NCI-H226 (cell line): ENCODE data around the gene PPP2R5B.

ENCODE experiments used
- DNase-seq: peaks from one replicate; pipeline ENCODE4 v3.0.0-alpha.2; 2015

Gene PPP2R5B

DNA sequence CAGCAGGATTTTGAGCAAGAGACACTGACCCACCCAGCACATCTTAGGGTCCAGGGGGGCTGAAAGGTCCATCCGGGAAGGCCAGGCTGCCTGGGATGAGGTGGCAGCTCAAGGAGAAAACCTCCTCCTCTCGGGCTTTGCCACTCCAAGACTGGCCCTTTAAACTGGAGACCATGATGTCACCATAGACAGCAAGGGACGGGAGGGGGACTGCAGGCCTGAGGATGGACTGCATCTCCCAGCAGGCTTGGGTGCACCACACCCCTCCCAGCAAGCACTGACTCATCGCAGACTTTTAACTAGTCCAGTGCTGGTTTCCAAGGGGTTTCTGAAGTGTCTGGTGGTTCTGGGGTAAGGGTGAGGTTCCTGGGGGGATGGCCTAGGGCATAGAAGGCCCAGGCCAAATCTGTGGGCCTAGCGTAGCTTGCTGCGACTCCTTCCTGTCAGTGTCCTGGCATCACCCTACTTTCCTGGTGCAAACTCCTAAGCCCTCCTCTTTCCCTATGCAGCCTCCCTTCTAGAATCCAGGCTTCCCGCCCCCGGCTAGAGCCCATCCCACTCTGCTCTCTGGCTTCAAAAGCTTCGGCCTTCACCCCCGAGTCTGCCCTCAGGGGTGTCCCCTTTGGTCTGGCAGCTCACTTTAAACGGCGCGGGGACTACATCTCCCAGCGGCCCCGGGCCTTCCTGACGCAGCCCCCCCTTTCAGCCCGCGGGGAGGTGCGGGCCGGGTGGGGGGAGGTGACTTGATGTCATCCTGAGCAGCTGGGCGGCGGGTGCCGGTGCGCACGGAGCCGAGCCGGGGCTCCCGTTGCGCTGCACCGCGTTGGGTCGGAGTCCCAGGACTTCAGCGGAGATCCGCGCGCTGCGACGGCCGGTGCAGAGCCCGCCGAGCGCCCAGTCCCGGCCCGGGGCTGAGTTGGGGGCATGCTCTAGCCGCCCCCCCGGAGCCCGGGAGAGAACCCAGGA lies at the start of gene PPP2R5B:
Gene PPP2R5B, plus strand, starts transcription at position 746 of the 966 bp plus-strand sequence. CDS start 1,046 bp downstream, outside the sequence.
- DNase-seq, result peak; percentile 89

DNA sequence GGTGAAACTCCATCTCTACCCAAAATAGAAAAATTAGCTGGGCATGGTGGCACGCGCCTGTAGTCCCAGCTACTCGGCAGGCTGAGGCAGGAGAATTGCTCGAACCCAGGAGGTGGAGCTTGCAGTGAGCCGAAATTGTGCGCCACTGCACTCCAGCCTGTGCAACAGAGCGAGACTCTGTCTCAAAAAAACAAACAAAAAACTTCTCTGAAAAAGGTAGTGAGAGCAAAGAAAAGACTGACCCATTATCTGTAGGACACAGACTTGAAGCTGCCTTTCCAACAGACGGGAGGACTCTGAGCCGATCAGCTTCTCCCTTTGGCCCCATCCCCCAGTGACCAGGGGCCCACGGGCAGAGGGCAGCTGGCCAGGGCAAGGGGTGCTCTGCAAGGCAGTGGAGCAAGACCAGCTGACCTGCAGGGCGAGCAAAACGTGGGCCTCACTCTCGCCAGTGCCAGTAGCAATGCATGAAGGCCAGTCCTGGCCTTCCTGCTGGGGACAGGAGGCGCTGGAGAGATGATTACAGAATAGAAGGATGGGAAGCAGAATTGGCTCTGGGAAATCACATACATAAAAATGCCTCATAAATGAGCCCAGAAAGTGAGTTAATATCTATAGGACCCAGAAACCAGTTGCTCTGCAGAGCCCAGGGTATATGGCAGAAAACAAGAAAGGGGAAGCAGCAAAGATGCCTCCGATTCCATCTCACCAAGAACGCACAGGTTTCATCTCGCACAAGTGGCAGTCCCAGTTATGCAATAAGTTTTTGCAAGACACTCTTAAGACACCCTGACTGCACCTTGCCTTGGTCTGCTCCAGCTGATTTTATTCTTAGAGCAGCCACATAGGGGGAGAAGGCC lies 48.9 kb upstream of the PPP2R5B start:
- no peak for DNase-seq

DNA sequence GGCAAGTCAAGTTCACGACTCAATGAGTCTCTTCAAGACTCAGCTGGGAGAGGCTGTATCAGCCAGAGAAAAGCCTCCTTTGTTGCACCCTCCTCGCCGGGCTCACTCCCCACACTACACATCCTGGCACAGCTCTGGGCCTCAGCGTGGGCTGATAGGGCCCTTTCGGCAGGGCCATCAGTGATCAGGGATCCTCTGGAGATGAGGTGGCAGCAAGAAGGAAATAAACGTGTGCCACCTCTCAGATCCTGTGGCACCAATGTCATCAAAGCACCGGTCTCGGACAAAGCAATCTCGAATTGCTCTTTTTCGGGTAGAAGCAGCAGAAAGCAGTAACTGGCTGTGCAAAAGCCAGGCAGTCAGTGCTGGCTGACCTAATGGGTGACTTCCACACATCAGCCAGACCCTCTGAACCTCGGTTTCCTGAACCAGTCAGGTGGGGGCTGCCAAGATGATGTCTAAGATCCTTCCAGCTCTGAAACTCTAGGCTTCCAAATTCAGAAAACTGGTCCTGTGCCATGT lies 48.2 kb upstream of the PPP2R5B start:
- DNase-seq, result no peak

DNA sequence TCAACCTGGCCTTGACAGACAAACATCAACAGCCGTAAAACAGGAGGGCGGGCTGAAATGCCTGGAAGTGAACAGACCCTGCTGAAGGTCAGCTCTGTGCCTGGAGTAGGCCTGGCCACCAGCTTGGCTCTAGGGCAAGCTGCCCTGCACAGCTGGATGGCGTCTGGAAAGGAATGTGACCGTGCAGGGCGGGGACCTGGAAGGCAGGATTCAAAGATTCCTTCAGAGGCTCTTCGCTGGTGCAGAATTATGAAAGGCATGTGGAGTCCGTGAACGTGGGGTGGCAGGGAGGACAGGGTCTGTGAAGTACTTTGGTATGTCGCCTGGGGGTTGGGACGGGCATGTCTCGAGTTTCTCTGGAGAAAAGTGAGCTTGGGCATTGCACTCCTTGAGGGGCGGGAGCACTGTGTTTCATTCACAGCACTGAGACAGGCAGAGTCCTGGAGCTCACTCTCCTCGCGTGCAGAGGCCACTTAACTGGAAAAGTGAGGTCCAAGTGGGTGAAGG lies 47.6 kb upstream of the PPP2R5B start:
- DNase-seq, result peak; percentile 25

DNA sequence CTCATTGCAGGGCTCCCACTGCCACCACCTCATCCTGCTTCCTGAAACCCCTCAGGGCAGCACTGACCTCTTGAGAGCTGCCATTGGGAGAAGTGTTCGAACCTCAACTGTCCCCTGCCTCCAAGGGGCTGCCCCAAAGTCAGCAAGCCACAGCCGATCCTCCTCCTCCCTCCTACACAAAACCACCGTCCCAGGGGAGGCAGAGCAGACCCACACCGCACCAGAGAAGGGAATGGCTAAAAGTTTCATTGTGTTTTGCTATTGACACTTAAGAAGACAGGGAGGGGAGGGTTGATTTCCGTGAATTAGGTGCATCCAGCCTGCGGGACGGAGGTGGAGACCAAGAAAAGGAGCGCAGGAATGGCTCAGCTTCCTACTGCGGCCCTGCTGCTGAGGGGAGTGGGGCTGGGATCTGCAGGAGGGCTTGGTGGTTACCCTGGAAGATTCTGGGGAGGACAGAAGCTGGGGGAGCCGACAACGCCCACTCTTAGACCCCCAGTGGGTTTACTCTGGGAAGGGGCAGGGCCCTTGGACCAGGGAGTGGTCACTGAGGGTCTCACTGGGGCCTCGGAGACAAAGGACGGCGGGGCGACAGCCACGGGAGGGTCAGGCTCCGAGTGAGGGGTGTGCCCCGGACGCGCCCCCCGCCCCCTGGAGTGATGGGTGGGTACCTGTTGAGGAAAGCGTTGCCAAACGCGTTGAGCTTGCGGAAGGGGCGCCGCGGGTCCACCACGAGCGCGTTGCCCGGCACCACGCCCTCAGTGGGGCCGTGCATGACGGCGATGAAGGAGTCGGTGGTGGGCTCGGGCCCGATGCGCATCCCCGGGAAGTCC lies 46.9 kb upstream of the PPP2R5B start:
- DNase-seq, result no peak

DNA sequence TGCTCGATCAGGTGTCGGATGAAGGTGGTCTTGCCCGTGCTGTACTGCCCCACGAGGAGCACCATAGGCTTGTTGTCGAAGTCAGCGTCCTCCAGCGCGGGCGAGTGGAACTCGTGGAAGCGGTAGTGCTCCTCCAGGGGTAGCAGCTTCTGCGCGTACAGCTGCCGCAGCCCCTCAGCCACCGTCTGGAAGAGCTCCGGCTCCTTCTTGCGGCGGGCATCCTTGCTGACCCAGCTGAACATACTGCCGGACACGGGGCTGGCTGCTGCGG lies 46.3 kb upstream of the PPP2R5B start:
- DNase-seq, result no peak

DNA sequence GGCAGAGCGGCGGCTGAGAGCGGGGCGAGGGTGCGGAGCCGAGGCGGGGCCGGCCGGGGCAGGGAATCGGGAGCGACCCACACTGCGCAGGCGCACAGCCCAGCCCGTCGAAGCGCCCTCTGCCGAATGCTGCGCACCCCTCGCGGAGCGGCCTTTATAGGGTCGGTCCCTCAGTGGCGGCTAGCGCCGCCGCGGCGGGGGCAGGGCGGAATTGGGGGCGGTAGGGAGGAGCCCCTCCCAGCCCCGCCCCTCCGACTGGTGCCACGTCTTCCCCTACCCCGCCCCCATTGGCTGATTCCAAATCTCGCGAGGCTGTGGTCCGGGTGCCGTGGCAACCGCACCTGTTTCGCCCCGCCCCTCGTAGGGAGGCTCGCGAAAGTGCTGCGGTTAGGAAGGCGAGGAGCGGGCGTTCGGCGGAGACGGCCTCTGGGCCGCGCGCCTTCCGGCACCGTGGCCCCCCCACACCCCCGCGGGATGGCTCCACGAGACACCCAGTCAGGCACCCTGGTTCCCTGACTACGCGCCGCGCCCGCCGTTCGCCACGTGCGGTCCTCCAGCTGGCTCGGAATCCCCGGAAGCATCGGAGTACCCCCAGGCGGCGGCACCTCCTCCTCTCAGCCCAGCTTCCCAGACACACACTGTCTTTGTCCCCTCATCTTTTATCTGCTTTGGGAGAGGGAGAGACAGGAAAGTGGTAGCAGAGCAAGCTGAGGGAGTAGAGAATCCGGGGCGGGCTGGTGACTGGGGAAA lies 45.8 kb upstream of the PPP2R5B start, which contains the start of gene EHD1:
Gene EHD1, minus strand, starts transcription at position 128 of the 750 bp plus-strand sequence. CDS start 157 bp downstream, outside the sequence.
- DNase-seq, result peak; percentile 92

DNA sequence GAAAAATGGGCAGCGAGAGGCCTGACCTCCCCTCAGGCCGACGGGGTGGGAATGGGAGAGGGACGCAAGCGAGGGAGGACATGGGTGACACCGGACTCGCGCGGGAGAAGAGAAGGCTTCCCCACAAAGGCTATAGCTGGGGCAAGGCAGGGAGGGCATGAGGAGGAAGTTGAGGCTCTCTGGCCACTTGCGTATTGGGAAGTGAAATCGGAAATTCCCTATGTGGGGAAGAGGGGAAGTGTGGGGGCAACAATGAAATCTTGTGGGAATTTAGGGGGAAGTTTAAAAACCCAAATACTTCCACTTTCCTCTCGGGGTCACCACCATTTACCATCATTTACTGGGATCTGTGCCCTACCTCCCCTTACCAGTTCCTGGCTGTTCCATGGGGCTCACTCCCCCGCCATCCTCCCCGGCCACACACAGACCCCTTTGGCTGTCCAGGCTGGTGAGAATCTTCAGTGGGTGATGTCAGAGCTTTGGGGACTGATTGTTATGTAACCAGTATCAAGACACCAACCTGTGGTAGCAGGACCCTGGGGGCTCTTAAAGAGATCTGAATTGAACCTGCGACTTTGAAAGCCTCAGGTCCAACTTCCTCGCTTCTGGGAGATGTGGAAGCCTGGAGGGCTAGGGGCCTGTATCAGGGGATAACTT lies 45.1 kb upstream of the PPP2R5B start:
- no peak for DNase-seq

DNA sequence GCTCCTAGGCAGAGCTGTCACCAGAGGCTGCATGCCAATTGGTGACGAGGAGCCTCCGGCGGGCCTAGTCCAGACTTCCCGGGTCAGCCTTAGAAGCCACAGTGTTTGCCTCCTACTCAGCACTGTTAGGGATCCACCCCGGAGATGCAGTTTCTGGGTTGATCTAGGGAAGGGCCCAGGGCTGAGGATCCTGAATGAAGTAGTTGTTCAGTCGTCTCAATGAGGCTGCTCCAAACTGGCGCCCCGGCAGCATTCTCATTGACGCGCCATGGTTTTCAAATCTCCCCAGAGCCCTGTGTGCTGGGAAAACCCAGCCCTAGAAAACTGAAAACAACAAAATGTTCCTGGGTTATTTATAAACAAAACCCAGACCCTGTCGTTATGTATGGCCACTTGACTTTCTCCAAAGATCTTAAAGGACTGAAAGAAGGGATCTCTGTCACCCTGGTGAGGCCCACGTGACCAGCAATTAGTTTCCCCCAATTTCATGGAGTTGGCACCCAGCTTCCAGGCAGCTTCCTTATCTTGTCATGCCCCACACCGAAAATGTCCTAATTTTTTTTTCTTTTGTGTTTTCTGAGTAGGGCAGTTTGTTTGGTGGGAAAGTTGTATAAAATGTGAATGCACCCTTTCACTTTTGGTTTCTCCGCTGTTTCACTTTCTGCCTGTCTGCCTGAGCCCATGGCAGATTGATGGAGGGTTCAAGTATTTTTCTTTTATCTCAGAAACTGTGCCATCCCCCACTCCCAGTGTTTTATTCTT lies 44.1 kb upstream of the PPP2R5B start:
- no peak for DNase-seq

DNA sequence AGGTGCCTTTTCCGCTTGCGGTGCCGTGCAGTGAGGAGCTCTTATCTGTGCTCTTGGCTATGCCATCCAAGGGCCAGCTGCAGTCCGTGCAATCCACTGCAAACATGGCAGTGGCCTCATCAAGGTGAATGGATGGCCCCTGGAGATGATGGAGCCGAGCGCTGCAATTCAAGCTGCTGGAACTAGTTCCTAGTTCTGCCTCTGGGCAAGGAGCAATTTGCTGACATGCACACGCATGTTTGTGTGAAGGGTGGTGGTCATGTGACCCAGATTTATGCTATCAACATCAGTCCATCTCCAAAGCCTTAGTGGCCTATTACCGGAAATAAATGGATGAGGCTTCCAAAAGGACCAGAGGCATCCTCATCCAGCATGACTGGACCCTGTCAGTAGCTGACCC lies 43.0 kb upstream of the PPP2R5B start:
- no peak for DNase-seq

DNA sequence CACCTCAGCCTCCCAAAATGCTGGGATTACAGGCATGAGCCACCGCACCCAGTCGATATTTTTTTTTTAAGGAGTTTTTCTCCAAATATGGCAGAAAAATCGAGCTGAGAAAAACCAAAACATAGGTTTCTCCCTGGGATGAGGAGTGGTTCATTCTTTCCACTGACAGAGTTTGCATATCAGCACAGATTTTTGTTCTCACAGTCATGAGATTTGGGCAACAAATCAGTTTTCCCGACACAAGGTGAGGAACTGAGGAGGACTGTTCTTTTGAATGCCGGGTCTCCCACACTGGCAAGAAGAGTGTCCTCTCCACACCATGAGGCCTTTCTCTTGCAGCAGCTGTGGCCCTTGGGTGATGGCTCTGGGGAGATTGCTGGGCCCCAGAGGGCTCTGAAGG lies 42.2 kb upstream of the PPP2R5B start:
- DNase-seq, result no peak

DNA sequence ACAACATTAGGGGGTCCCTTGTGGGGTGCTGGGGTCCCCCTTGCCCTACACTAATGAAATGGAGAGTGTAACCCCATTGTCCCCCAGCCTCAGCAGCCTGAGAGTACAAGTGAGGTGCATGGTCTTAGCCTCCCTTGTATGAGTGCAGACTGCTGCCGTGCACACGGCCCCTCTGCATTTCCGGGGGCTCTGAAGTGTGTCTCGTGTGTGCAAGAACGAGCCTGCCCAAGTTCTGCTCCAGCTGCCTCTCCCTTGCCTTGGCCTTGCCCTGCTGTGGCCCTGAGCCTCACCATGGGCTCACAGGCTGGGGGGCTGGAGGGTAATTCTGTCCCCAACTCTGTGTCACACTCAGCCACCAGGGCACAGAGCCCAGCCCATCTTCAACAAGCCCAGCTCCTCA lies 40.9 kb upstream of the PPP2R5B start:
- DNase-seq, result no peak

DNA sequence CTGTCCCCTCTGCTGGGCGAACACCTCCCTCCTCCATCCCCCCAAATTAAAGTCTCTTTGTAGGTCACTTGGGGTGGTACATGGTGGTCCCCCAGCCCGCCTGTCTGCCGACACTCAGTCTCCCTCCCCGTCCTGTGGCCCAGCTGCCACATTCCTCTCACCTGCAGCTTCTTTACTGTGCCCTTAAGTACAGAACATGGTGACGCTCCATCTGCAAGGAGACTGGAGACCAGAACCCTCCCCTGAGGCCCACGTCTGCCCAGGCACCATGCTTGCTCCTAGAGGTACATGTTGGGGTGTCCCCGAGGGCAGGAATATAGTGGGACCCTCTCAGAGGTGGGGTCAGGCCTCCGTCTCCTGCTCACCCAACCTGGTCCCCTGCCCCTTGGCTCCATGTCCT lies 40.5 kb upstream of the PPP2R5B start:
- no peak for DNase-seq

DNA sequence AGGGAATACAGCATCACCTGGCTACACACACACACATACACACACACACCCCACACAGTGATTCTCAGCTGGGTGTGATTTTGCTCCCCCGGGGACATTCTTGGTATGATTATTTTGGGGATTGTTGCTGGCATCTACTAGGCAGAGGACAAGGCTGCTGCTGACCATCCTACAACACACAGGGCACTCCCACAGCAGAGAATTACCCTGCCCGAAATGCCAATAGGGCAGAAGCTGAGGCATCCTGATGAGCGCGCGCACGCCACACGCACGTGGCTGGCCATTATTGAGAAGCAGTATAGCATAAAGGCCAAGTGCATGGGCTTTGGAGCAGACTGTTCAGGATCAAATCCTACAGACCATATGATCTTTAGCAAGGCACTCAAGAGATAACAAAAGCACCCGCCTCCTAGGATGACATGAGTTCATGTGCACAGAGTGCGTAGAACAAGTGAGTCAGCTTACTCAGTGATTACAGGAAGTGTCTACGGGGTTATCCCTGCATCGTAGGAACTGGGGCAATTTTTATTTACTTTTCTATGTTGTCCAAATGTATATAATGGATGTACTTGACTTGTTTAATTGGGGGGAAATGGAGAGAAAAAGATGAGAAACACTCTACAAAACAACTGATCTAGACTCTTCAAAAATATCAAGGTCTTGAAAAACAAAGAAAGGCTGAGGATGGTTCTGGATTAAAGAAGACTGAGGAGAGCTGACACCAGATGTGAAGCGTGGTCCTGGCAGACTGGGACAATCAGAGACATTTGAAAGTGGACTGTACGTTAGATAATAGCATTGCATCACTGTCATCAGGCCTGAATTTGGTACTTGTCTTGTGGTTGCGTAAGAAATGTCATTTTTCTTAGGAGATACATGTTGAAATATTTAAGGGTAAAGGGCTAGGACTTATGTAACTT lies 38.9 kb upstream of the PPP2R5B start:
- peak; percentile 89 for DNase-seq

DNA sequence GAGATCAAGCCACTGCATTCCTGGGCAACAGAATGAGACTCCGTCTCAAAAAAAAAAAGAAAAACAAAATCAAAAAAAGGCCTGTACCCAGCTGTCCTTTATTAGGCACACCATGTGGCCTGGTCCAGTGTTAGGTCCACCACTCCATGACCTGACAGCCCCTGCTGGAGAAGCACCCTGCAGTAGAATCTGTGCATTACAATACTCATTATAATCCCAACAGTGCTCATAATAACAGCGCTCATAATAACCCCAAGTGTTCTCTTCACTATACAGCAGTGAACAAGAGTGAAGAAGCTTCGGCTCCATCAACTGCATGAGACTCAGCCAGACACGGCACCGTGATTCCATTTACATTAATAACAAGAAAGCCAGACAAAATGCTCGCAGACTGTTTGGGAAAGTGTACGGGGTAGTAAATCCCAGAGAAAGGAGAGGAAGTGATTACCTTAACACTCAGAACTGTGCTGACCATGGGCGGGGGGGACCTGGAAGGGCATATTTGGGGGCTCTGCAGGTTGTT lies 37.2 kb upstream of the PPP2R5B start:
- no peak for DNase-seq

DNA sequence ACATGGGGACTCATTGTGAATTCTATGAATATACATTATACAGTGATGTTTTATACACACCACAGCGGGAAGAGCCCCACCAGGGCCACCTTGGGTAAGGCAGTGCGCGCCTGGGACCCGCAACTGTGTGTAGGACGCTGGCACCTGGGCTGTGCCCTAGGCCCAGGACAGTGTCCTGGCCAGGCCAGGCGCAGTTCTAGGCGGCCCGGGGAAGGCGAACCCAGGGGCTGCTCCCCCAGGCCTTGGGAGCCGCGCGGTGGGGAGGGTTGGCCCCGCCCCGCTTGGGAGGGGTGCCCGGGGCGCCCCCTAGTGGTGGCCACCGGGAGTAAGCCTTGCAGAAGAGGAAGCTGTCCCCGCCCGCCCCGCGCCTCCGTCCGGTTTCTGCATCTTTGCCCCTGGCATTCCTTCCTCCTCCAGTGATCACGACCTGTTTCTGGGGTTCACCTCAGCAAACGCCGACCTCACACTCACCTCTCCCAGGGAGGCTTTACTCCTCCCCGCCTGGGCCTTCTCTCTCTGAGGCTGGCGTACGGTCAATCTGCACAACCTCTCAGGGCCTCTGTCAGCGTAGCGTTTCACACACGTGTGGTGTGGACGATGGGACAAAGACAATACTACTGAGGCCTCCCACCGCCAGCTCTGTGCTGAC lies 36.6 kb upstream of the PPP2R5B start:
- DNase-seq, result peak; percentile 53

DNA sequence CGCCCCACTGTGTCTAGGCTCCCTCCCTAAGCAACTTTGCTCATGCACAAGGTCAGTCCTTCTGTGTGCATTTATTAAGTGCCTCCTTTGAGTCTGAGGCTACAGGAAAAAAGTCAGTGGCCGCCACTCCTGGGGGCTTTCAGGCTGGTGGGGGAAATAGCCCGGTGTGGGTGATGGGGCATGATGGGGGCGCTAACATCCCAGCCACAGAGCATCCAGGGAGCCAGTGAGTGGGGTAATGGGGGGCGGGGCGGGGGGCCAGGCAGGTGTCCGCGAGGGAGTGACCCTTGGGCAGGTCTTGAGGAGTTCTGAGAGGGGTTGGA lies 36.1 kb upstream of the PPP2R5B start:
- no peak for DNase-seq

DNA sequence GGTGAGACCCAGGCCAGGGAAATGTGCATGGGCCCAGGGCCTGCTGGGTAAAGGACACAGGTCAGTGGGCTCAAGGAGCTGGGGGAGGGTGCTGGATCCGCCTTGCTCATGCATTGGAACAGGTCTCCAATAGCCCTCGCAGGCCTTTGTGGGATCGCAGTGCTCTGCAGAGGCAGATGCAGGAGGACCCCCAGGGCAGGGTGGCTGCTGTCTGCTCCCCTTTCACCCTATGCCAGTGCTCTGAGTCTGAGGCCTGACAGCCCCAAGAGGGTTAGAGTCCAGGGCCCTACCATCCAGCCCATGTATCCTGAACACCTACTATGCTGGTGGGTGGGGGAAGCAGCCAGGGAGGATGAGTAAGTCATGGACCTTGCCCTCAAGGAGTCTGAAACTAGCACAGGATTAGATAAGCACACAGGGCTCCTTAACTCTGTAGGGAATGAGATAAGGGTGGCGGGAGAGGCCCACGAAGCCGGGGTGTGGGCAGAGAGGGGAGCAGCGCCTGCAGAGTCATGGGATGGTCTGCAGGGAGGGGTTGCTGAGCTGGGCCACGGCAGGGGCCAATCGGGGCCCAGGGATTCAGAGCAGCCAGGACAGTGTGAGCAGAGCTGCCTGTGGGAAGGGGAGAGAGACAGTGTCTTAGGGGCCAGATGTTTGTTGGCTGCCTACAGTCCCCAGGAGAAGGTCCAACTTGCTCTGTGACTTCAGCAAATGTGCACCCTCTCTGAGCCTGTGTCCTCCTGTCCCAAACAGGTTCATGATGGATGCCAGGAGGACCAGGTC lies 35.6 kb upstream of the PPP2R5B start:
- peak; percentile 95 for DNase-seq
